Adrenal gland (tissue), 5 donors: ENCODE measurements around the gene AVPR2.

Source experiments
- POLR2A ChIP-seq, 2 donors: fragments of 450-650 bp; IDR thresholded peaks; one replicate each; pipeline ENCODE4 v1.6.1; 2017; ENCODE audit warnings: antibody characterized with exemption in 2 of 2, mild to moderate bottlenecking in 2 of 2, moderate library complexity in 1 of 2
- TF ChIP-seq, protein P1 (sequence below), 6 experiments: fragments of 450-650 bp in 4 of 6; fragments of 200-600 bp in 2 of 6; sonication (generic) in 1 of 6; IDR thresholded peaks; 1 replicate in 5 of 6; 2 replicates in 1 of 6; pipeline versions ENCODE4 v1.5.1 to v1.8.0; 2016 to 2021; ENCODE audit warnings: antibody characterized with exemption in 6 of 6, mild to moderate bottlenecking in 2 of 6, moderate library complexity in 1 of 6
- donor health status: DM: no; HTN: no; CAD: no.

DNA sequence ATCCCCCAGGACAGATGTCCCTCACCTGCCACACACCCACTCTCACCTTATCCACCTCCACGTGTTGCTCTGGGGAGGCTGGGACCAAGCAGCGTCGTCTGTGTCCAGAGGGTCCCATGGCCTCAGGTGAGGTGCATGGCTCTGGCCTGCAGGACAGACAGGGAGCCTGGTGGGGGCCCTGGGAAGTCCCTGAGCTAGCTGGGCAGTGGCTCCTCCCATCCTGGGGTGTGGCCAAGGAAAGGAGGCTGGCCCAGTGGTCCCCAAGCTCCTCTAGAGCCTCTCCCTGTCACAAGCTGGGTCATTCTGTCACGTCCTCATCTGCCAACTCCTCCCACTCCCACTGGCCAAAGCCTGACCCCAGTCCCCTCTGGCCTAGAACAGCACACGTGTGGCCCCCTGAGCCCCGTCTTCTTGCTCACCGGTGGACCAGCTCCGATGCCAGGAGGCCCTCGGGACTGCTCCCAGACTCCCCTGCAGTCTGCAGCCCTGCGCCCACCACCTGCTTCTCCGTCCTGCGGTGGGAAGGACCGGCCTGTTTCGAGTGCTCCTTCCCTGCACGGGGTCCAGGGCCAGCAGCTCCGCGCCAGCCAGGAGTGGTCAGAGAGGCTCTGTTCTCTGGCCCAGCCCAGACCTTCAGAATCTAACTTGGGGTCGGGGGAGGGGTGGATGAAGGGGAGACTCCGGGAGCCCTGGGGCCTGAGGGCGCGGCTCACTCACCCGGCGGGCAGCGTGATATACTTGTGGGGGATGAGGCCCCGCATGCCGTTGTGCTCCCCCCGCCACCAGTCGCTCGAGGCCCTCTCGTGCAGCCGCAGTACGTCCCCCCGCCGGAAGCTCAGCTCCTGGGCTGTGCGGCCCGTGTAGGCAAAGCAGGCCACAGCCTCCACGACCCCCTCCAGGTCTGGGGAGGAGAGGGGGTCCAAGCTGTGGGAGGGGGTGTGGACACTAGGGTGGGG lies 4.8 kb downstream of the AVPR2 start:
- TF ChIP-seq, protein P1, sequence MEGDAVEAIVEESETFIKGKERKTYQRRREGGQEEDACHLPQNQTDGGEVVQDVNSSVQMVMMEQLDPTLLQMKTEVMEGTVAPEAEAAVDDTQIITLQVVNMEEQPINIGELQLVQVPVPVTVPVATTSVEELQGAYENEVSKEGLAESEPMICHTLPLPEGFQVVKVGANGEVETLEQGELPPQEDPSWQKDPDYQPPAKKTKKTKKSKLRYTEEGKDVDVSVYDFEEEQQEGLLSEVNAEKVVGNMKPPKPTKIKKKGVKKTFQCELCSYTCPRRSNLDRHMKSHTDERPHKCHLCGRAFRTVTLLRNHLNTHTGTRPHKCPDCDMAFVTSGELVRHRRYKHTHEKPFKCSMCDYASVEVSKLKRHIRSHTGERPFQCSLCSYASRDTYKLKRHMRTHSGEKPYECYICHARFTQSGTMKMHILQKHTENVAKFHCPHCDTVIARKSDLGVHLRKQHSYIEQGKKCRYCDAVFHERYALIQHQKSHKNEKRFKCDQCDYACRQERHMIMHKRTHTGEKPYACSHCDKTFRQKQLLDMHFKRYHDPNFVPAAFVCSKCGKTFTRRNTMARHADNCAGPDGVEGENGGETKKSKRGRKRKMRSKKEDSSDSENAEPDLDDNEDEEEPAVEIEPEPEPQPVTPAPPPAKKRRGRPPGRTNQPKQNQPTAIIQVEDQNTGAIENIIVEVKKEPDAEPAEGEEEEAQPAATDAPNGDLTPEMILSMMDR (IDR thresholded peaks at IDR 0.05) = no peak
- TF ChIP-seq POLR2A (IDR thresholded peaks at IDR 0.05) = no peak
